Gastroesophageal sphincter (tissue), 3 donors: ENCODE measurements around the gene CATSPERZ.

ENCODE experiments used
- CTCF ChIP-seq, 4 experiments: fragments of 200-600 bp in 2 of 4; fragments of 450-650 bp in 2 of 4; sonication (generic) in 1 of 4; IDR thresholded peaks; one replicate each; pipeline ENCODE4 v1.5.1; 2017 to 2019; ENCODE audit warnings: antibody characterized with exemption in 4 of 4, mild to moderate bottlenecking in 2 of 4, moderate library complexity in 2 of 4
- EP300 ChIP-seq: sonication (generic); formaldehyde crosslinking; IDR thresholded peaks from one replicate; pipeline ENCODE4 v1.6.1; 2017; ENCODE audit warnings: antibody characterized with exemption, mild to moderate bottlenecking
- POLR2A ChIP-seq, 2 donors: fragments of 450-650 bp; IDR thresholded peaks; one replicate each; pipeline ENCODE4 v1.6.1; 2017; ENCODE audit warnings: antibody characterized with exemption in 2 of 2, mild to moderate bottlenecking in 2 of 2, moderate library complexity in 1 of 2
- POLR2AphosphoS5 ChIP-seq: sonication (generic); formaldehyde crosslinking; IDR thresholded peaks from one replicate; pipeline ENCODE4 v1.6.1; 2017; ENCODE audit warnings: antibody characterized with exemption

GRCh38 chr11:64327375-64327774, 27.2 kb downstream of the CATSPERZ start:
- no peak for TF ChIP-seq POLR2A (IDR thresholded peaks at IDR 0.05)
- TF ChIP-seq CTCF (IDR thresholded peaks at IDR 0.05) = no peak
- no peak for TF ChIP-seq POLR2AphosphoS5
- no peak for TF ChIP-seq EP300
